GM19438 (cell line): Measurements from ENCODE around the gene ATP1B4.
"Not testable (repeated sequence)": the region's sequence is repeated elsewhere in the genome, so short reads cannot be mapped to it uniquely, and the experiment has no call there.

Source experiments
- ATAC-seq: cut with Tn5 transposase; IDR thresholded peaks from one replicate; pipeline ENCODE4 v1.9.1; 2021; ENCODE audit warnings: low read depth; ENCODE audit not compliant: unreplicated experiment

ATP1B4 gene

GRCh38 chrX:120361764-120362305 lies at the start of gene ATP1B4:
Gene ATP1B4 (plus strand): TSS chrX:120362089. CDS start chrX:120362169, 80 bp downstream.
- ATAC-seq: no peak

GRCh38 chrX:120315776-120316175 lies 46.1 kb upstream of the ATP1B4 start:
- no peak for ATAC-seq

GRCh38 chrX:120316587-120317283 lies 45.2 kb upstream of the ATP1B4 start:
- ATAC-seq: no peak

- ATAC-seq: no peak
These were observed 43.5 kb upstream of the ATP1B4 start for GRCh38 chrX:120318411-120318810.

- ATAC-seq: no peak
These were observed 40.2 kb upstream of the ATP1B4 start for GRCh38 chrX:120321520-120322281.

- ATAC-seq: no peak
These were observed 30.8 kb upstream of the ATP1B4 start for GRCh38 chrX:120331116-120331515.

GRCh38 chrX:120332394-120332793 lies 29.5 kb upstream of the ATP1B4 start:
- no peak for ATAC-seq

- no peak for ATAC-seq
These were observed 27.7 kb upstream of the ATP1B4 start for GRCh38 chrX:120334151-120334550.

- no peak for ATAC-seq
These were observed 27.3 kb upstream of the ATP1B4 start for GRCh38 chrX:120334603-120335002.

- no peak for ATAC-seq
These were observed 26.6 kb upstream of the ATP1B4 start for GRCh38 chrX:120335289-120335688.

GRCh38 chrX:120336899-120337298 lies 25.0 kb upstream of the ATP1B4 start:
- no peak for ATAC-seq

GRCh38 chrX:120344566-120344965 lies 17.3 kb upstream of the ATP1B4 start:
- not testable (repeated sequence) for ATAC-seq

GRCh38 chrX:120350450-120351138 lies 11.3 kb upstream of the ATP1B4 start:
- ATAC-seq: no peak

GRCh38 chrX:120356084-120356483 lies 5.8 kb upstream of the ATP1B4 start:
- no peak for ATAC-seq

- no peak for ATAC-seq
These were observed 4.7 kb upstream of the ATP1B4 start for GRCh38 chrX:120357186-120357585.

- ATAC-seq: no peak
These were observed 3.0 kb upstream of the ATP1B4 start for GRCh38 chrX:120358737-120359456.

- no peak for ATAC-seq
These were observed 3.4 kb downstream of the ATP1B4 start for GRCh38 chrX:120365320-120365719.

- no peak for ATAC-seq
These were observed 4.1 kb downstream of the ATP1B4 start for GRCh38 chrX:120365968-120366367.

- no peak for ATAC-seq
These were observed 4.9 kb downstream of the ATP1B4 start for GRCh38 chrX:120366794-120367193.

GRCh38 chrX:120367402-120368109 lies 5.7 kb downstream of the ATP1B4 start:
- no peak for ATAC-seq
